Endothelial cell (in vitro differentiated cells): Measurements from ENCODE around the gene TEAD1. TPM values are rescaled to one million over a fixed set of nuclear protein-coding genes. Genes with fewer than 3 reads are reported as not detected.

Experiments used
- DNase-seq: peaks from one replicate; pipeline ENCODE4 v3.0.0; 2021; ENCODE audit warnings: low spot score
- H3K27ac Mint-ChIP-seq: one replicate; pipeline ENCODE4 v1.8.0; 2021; ENCODE audit warnings: mixed read lengths, inconsistent platforms; ENCODE audit not compliant: unreplicated experiment
- H3K27me3 Mint-ChIP-seq: one replicate; pipeline ENCODE4 v1.8.0; 2021; ENCODE audit warnings: mild to moderate bottlenecking, moderate library complexity, mixed read lengths, inconsistent platforms; ENCODE audit not compliant: unreplicated experiment
- H3K36me3 Mint-ChIP-seq: one replicate; pipeline ENCODE4 v1.8.0; 2021; ENCODE audit warnings: mild to moderate bottlenecking, low read depth, mixed read lengths, inconsistent platforms; ENCODE audit not compliant: unreplicated experiment
- H3K4me1 Mint-ChIP-seq: one replicate; pipeline ENCODE4 v1.8.0; 2021; ENCODE audit warnings: mild to moderate bottlenecking, mixed read lengths, inconsistent platforms; ENCODE audit not compliant: unreplicated experiment
- H3K4me3 Mint-ChIP-seq: one replicate; pipeline ENCODE4 v1.8.0; 2021; ENCODE audit warnings: mild to moderate bottlenecking, mixed read lengths, inconsistent platforms; ENCODE audit not compliant: unreplicated experiment
- H3K9me3 Mint-ChIP-seq: one replicate; pipeline ENCODE4 v1.8.0; 2021; ENCODE audit warnings: mixed read lengths, inconsistent platforms; ENCODE audit not compliant: unreplicated experiment
- total RNA-seq: library from RNA; stranded (reverse); fragmentation: NEBNext Ultra II Directional; extraction: Animal tissue kit (Norgen Biotek cat#: 25700); gene quantifications from one replicate; pipeline ENCODE4 v1.2.1, GENCODE V29; 2021; ENCODE audit not compliant: unreplicated experiment
- TF ChIP-seq, protein P1 (sequence below): fragments of 200-600 bp; sonication (generic); IDR thresholded peaks from one replicate; pipeline ENCODE4 v1.5.0; 2021; ENCODE audit warnings: antibody characterized with exemption; ENCODE audit not compliant: unreplicated experiment

The TEAD1 gene
- total RNA-seq, 1 donor from 2014 or later, result 54.4 TPM

DNA sequence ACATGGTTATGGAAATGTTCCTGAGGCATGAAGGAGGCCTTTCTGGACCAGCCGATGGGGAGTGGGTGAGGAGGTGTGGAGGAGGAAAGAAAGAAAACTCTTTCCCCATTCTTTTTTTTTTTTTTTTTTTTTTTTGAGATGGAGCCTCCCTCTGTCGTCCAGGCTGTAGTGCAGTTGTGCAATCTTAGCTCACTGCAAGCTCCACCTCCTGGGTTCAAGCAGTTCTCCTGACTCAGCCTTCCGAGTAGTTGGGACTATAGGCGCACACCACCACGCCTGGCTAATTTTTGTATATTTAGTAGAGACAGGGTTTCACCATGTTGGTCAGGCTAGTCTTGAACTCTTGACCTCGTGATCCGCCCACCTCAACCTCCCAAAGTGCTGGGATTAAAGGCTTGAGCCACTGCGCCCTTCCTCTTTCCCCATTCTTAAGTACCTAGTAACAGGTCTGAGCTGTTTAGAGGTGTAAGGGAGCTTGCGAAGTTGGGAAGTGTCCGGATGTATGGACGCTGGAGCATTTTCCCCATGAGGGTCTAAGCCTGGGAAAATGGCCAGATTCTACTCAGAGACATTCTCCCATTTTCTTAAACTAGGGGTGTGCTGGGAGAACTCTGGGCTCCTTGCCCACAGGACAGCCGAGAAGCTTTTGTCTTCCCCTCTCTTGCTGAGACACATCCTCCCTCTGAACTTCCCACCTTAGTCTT is 135.8 kb downstream of the TEAD1 start:
- no peaks in the 10 kb centered on the region for H3K9me3 Mint-ChIP-seq
- peaks cover 44% of the 10 kb centered on the region for H3K4me1 Mint-ChIP-seq
- TF ChIP-seq, protein P1, sequence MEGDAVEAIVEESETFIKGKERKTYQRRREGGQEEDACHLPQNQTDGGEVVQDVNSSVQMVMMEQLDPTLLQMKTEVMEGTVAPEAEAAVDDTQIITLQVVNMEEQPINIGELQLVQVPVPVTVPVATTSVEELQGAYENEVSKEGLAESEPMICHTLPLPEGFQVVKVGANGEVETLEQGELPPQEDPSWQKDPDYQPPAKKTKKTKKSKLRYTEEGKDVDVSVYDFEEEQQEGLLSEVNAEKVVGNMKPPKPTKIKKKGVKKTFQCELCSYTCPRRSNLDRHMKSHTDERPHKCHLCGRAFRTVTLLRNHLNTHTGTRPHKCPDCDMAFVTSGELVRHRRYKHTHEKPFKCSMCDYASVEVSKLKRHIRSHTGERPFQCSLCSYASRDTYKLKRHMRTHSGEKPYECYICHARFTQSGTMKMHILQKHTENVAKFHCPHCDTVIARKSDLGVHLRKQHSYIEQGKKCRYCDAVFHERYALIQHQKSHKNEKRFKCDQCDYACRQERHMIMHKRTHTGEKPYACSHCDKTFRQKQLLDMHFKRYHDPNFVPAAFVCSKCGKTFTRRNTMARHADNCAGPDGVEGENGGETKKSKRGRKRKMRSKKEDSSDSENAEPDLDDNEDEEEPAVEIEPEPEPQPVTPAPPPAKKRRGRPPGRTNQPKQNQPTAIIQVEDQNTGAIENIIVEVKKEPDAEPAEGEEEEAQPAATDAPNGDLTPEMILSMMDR, result no peak
- no peak overlapping the region for H3K27ac Mint-ChIP-seq
- H3K36me3 Mint-ChIP-seq, result peaks cover 12% of the 10 kb centered on the region
- DNase-seq, result no peak
- peaks cover 11% of the 10 kb centered on the region for H3K27me3 Mint-ChIP-seq
- H3K4me3 Mint-ChIP-seq, result no peak overlapping the region

GRCh38 chr11:12810568-12810894 is 136.3 kb downstream of the TEAD1 start:
- H3K4me3 Mint-ChIP-seq, result peak overlapping the region; percentile 26

DNA sequence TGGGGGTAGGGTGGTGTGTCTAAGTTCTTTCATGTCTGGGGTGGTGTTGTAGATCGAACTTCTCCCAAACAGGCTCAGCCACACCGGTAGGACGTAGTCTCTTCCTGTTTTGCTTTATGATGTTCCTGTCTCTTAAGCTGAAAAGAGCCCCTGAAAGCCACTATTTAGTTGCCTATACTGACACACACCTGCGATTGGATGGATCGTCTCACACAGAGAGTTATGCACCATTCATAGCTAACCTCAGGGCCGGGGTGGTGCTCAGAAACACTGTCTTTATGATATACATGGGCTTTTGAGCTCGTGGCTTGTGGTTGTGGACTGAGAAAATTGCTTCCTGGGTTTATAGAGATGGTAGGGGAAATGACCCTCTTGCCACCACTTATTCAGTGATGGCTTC is 137.6 kb downstream of the TEAD1 start:
- DNase-seq, result no peak
- Mint-ChIP-seq H3K9me3 (no peaks in the 10 kb centered on the region), H3K4me3 (no peak overlapping the region), H3K36me3 (peaks cover 12% of the 10 kb centered on the region), H3K27ac (no peak overlapping the region), H3K27me3 (peaks cover 14% of the 10 kb centered on the region), H3K4me1 (peaks cover 59% of the 10 kb centered on the region)
- TF ChIP-seq, protein P1, result no peak

More at GRCh38 chr11:12810568-12810894, 136.3 kb downstream of the TEAD1 start:
- Mint-ChIP-seq H3K36me3 (peaks cover 12% of the 10 kb centered on the region), H3K9me3 (no peaks in the 10 kb centered on the region), H3K27me3 (peaks cover 13% of the 10 kb centered on the region), H3K27ac (no peak overlapping the region), H3K4me1 (peaks cover 49% of the 10 kb centered on the region)
- TF ChIP-seq, protein P1, result no peak
- DNase-seq, result no peak

- H3K4me1 Mint-ChIP-seq, result peaks cover 56% of the 10 kb centered on the region
- H3K27ac Mint-ChIP-seq, result no peak overlapping the region
- peaks cover 12% of the 10 kb centered on the region for H3K36me3 Mint-ChIP-seq
- H3K9me3 Mint-ChIP-seq, result no peaks in the 10 kb centered on the region
- no peak for DNase-seq
- H3K27me3 Mint-ChIP-seq, result peaks cover 14% of the 10 kb centered on the region
- H3K4me3 Mint-ChIP-seq, result no peak overlapping the region
- TF ChIP-seq, protein P1, result no peak
These were observed 138.6 kb downstream of the TEAD1 start for GRCh38 chr11:12812849-12813248.

DNA sequence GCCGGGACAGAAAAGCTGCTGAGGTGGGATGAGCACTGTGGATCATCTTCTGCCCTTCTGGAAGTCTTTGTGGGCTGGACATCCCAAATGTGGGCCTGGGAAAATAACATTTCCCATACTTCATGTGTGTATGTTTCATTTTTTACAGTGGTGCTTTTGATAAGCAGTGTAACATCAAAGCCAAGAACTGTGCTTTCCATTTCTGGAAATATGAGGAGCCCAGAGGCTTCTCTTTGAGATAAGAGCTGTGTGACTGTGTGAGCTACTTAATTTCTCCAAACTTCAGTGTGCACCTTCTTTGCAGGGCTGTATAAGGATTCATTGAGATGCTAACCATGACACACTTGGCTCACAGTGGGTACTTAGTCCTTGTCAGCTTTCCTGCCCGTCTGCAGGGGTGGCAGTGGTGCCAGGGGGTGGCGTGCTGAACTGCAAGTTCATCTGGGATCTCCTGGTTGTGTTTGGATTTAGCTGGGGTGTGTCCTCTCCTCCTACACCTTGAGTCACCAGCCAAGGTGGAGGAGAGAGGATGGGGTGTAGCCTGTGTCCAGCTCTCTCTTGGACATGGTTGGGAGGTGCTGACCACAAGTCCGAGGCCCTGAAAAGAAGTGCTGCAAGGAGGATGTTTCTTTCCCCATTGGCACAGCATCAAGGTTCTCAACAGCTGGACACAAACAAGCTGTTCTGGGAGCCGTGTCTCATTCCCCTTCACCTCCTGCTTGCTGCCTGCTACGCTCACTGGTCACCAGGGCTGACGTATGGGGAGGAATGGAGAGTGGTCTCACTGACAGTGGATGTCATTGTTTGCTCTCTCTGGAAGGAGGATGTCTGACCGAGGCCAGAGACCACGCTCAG is 139.4 kb downstream of the TEAD1 start:
- Mint-ChIP-seq H3K9me3 (no peaks in the 10 kb centered on the region), H3K27me3 (peaks cover 14% of the 10 kb centered on the region), H3K4me1 (peaks cover 56% of the 10 kb centered on the region), H3K27ac (peak overlapping the region; percentile 68), H3K36me3 (peaks cover 12% of the 10 kb centered on the region), H3K4me3 (no peak overlapping the region)
- DNase-seq, result no peak
- TF ChIP-seq, protein P1, result no peak
